ENCODE results near the gene MSLN.

Gene MSLN

GRCh38 chr16:807347-808084, 47.0 kb downstream of the MSLN start:
- DNase-seq (ENCODE audit: low read depth) = peak; percentile 42

DNA sequence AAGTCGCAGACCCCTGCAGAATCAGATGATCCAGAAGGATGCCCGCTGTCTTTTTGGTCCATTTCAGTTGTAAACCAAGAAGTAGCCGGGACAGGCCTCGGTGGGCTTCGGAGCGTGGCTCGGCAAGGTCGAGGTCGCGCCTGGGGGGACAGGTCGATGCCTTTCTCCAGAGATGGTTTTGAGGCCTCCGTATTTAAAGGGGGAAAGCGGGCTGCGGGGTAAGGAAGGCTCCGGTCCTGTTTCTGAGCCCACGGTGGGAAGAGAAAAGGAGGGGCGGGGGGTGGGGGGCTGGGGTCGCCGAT, 47.5 kb downstream of the MSLN start:
- DNase-seq (ENCODE audit: low read depth) = no peak

DNA sequence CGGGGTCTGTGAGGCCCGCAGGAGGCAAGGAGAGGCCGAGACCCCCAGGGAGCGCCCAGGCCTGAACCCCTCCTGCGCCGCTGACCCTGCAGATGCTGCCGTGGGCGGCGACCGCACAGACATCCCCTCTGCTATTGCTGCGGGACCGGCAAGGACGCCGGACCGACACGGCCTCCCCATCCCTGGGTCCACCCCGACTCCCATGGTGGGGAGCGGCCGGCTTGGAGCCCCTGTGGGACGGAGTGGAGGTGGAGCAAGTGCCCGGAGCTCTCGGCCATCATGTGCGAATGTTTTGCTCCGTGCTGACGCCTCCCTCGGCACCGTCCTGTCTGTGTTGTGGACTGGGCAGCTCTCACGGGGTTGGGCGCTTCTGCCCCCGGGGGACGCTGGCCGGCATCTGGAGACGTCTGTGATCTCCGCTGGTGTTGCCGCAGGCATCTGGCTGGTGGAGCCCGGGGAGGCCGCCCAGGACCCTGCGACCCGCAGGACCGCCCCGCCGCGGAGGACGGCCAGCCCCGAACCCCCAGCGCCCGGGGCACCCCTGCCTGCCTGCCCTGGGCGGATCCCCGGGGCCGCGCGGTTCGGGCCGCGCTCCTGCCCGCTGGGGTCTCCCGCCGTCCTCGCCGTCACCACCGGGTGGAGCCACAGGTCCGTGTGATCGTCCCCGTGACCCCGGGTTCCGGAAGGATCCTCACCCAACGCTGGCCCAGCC, 52.8 kb downstream of the MSLN start:
- no peak for DNase-seq (ENCODE audit: low read depth)

DNA sequence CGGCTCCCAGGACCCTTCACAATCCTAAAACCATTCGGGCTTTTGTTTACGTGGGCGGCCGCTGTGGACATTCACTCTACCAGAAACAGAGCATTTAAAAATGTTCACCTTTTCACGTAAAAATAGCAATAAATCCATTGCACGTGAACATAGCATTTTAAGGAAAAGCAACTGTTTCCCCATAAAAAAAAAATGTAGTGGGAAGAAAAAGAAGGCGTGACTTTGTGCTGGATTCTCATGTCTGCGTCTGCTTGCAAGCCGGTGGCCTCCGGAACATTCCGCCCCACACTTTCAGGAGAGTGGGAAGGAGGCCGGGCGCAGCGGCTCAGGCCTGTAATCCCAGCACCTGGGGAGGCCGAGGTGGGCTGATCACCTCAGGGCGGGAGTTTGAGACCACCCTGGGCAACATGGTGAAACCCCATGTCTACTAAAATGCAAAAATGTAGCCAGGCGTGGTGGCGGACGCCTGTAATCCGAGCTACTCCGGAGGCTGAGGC, 53.4 kb downstream of the MSLN start:
- no peak for DNase-seq (ENCODE audit: low read depth)

- DNase-seq (ENCODE audit: low read depth) = no peak
Measured at GRCh38 chr16:814974-815373, 54.4 kb downstream of the MSLN start.

DNA sequence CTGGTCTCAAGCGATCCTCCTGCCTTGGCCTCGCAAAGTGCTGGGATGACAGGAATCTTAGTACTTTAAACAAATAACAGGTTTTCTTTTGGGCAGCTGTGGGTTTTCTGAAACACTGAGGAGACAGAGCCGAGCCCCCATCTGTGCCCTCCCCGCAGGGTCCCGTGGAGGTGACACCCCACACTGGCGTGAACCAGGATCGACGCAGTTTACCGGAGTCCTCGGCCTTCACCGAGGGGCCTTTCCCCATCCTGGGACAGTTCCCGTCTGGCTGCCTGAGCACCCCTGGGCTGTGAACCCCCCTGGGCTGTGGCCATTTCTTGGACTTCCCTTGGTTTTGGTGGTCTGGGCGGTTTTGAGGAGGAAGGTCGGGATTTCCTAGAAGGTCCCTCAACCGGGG, 55.3 kb downstream of the MSLN start:
- no peak for DNase-seq (ENCODE audit: low read depth)

DNA sequence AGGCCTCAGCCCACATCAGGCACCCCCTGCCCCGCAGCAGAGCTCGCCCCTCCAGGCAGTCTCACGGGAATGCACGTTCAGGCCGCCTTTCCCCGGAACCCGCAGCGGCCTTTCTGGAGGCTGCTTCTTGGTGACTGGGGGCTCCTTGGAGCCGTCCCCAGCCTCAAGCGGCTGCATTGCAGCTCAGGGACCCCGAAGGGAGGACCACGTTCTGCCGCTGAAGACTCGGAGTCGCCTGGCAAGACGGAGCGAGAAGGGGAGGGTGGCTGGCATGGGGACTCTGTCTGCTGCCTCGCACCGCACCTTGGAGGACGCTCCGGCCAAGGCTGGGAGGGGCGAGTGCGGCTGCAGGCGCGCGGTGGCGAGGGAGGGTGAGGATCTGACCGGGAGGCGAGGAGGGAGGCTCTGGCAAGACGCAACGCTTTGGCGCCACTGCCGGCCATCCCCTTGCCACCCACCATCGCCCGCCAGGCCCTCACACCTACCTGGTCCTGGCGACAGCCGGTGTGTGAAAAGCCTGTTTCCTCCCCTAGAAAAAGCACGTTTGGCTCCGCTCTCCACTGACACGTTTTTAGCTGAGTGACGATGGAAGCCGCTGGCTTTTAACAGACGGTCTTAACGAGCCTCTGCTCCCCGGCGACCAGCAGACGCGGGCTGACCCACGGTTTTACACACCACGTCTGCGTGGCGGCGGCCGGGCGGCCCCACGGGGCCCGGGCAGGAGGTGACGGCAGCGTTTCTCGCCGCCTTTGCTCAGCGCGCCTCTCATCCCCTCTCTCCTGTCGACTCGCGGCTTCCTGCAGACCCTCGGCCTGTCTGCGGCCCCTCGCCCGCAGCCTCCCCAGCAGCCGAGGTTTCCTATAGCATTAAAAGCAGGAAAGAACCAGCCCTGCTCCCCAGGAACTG, 56.7 kb downstream of the MSLN start:
- no peak for DNase-seq (ENCODE audit: low read depth)

GRCh38 chr16:818132-818531, 57.6 kb downstream of the MSLN start:
- no peak for DNase-seq (ENCODE audit: low read depth)
